ENCODE results near the gene THSD4.

DNA sequence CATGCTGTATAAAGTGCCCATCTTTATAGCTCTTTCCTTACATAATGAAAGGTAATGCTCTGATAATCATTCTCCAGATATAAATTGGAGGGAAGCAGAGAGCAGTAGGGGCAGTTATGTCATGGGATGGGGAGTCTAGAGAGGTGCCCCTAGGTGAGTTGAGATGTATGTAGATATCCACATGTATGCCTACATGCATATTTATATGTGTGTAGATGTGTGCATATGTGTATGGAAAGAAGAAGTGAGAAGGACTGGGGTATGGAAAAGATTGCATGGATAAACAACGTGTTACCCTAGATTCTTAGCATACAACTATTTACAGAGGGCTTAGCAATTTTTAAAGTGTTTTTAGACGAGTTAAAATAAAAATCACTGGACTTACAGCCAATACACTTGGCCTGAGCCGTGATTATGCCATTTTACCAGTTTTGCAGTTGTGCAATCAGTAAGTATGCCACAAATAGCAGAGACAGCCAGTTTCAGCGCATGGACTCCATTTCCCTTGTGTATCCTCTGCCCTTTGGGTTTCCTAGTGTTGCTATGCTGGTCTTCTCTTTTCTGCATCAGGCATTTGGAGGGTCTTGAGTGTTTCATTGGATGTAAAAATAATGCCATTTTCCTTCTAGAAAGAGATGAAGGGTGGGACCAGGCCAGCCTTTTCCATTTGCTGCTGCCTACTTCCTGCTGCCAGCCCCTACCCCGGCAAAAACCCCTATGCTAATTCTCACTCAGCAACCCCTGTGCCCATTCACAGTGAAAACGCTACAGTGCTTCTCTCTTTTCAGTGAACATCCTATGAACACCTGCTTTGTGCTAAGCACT lies 495.7 kb downstream of the THSD4 start:
- TF ChIP-seq, protein P1, sequence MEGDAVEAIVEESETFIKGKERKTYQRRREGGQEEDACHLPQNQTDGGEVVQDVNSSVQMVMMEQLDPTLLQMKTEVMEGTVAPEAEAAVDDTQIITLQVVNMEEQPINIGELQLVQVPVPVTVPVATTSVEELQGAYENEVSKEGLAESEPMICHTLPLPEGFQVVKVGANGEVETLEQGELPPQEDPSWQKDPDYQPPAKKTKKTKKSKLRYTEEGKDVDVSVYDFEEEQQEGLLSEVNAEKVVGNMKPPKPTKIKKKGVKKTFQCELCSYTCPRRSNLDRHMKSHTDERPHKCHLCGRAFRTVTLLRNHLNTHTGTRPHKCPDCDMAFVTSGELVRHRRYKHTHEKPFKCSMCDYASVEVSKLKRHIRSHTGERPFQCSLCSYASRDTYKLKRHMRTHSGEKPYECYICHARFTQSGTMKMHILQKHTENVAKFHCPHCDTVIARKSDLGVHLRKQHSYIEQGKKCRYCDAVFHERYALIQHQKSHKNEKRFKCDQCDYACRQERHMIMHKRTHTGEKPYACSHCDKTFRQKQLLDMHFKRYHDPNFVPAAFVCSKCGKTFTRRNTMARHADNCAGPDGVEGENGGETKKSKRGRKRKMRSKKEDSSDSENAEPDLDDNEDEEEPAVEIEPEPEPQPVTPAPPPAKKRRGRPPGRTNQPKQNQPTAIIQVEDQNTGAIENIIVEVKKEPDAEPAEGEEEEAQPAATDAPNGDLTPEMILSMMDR (conservative IDR thresholded peaks at IDR 0.05), result no peak
- TF ChIP-seq ZFX (IDR thresholded peaks at IDR 0.05), result no peak

Measured in C4-2B (cell line).